Ammon's horn (tissue), 1 donor: ENCODE data around the gene TBC1D32.
"Not testable (repeated sequence)": the region's sequence is repeated elsewhere in the genome, so short reads cannot be mapped to it uniquely, and the experiment has no call there.

Source experiments
- DNase-seq: peaks from one replicate; pipeline ENCODE4 v3.0.0-alpha.2; 2016; ENCODE audit warnings: low spot score

Gene TBC1D32

GRCh38 chr6:121223212-121223611 is 111.1 kb downstream of the TBC1D32 start:
- no peak for DNase-seq

GRCh38 chr6:121222656-121223055 is 111.6 kb downstream of the TBC1D32 start:
- DNase-seq = peak; percentile 6

- no peak for DNase-seq
Measured at GRCh38 chr6:121216928-121217327, 117.4 kb downstream of the TBC1D32 start.

GRCh38 chr6:121213341-121213740 is 120.9 kb downstream of the TBC1D32 start:
- DNase-seq = not testable (repeated sequence)

- no peak for DNase-seq
Measured at GRCh38 chr6:121210943-121211342, 123.3 kb downstream of the TBC1D32 start.

GRCh38 chr6:121205569-121205968 is 128.7 kb downstream of the TBC1D32 start:
- no peak for DNase-seq

GRCh38 chr6:121201105-121201504 is 133.2 kb downstream of the TBC1D32 start:
- DNase-seq = no peak

GRCh38 chr6:121196042-121196441 is 138.2 kb downstream of the TBC1D32 start:
- DNase-seq = not testable (repeated sequence)

- DNase-seq = no peak
Measured at GRCh38 chr6:121190122-121190521, 144.2 kb downstream of the TBC1D32 start.

- no peak for DNase-seq
Measured at GRCh38 chr6:121188356-121188755, 145.9 kb downstream of the TBC1D32 start.

- no peak for DNase-seq
Measured at GRCh38 chr6:121187833-121188200, 146.5 kb downstream of the TBC1D32 start.

- no peak for DNase-seq
Measured at GRCh38 chr6:121187200-121187832, 147.0 kb downstream of the TBC1D32 start.

GRCh38 chr6:121183742-121184141 is 150.5 kb downstream of the TBC1D32 start:
- no peak for DNase-seq

- no peak for DNase-seq
Measured at GRCh38 chr6:121175827-121176226, 158.5 kb downstream of the TBC1D32 start.

GRCh38 chr6:121172451-121172850 is 161.8 kb downstream of the TBC1D32 start:
- DNase-seq = not testable (repeated sequence)

- no peak for DNase-seq
Measured at GRCh38 chr6:121171879-121172278, 162.4 kb downstream of the TBC1D32 start.

- DNase-seq = no peak
Measured at GRCh38 chr6:121161886-121162285, 172.4 kb downstream of the TBC1D32 start.

- no peak for DNase-seq
Measured at GRCh38 chr6:121160276-121160675, 174.0 kb downstream of the TBC1D32 start.

- no peak for DNase-seq
Measured at GRCh38 chr6:121158891-121159290, 175.4 kb downstream of the TBC1D32 start.

- DNase-seq = no peak
Measured at GRCh38 chr6:121158438-121158837, 175.8 kb downstream of the TBC1D32 start.

- no peak for DNase-seq
Measured at GRCh38 chr6:121157906-121158305, 176.4 kb downstream of the TBC1D32 start.

- peak; percentile 17 for DNase-seq
Measured at GRCh38 chr6:121143476-121143875, 190.8 kb downstream of the TBC1D32 start.

- DNase-seq = no peak
Measured at GRCh38 chr6:121142093-121142492, 192.2 kb downstream of the TBC1D32 start.

- DNase-seq = no peak
Measured at GRCh38 chr6:121135425-121135824, 198.9 kb downstream of the TBC1D32 start.
